ENCODE measurements around the gene IFITM1. TPM values are rescaled to one million over a fixed set of nuclear protein-coding genes. Genes with fewer than 3 reads are reported as not detected.

IFITM1 gene
- total RNA-seq, 1 donor from 2014 or later, result 13.3 TPM

GRCh38 chr11:292211-293121 lies 21.4 kb upstream of the IFITM1 start:
- peaks cover 14% of the 10 kb centered on the region for H3K4me1 ChIP-seq
- Mint-ChIP-seq H3K27me3 (ENCODE audit: insufficient read depth, low read depth) (peaks cover 8% of the 10 kb centered on the region), H3K36me3 (no peaks in the 10 kb centered on the region), H3K4me3 (no peak overlapping the region), H3K4me1 (peaks cover 13% of the 10 kb centered on the region), H3K9me3 (no peaks in the 10 kb centered on the region), H3K27ac (no peak overlapping the region)
- no peaks in the 10 kb centered on the region for H4K20me1 ChIP-seq (ENCODE audit: low read depth)
- TF ChIP-seq EZH2 (IDR thresholded peaks at IDR 0.05) (no peak), EZH2phosphoT487 (IDR thresholded peaks at IDR 0.05) (no peak), CTCF (IDR thresholded peaks at IDR 0.05) (no peak)
- H3K4me3 ChIP-seq, result no peak overlapping the region
- H3K79me2 ChIP-seq (ENCODE audit: low read depth), result no peaks in the 10 kb centered on the region
- DNase-seq (ENCODE audit: low spot score), result no peak
- no peak overlapping the region for H2AFZ ChIP-seq (replicated peaks)
- no peaks in the 10 kb centered on the region for H3F3A ChIP-seq (ENCODE audit: low read depth)
- no peak overlapping the region for H3K4me2 ChIP-seq
- H3K36me3 ChIP-seq, result no peaks in the 10 kb centered on the region
- no peaks in the 10 kb centered on the region for H3K9me3 ChIP-seq (ENCODE audit: low read depth)
- peaks cover 14% of the 10 kb centered on the region for H3K27me3 ChIP-seq
- H3K27ac ChIP-seq, result no peak overlapping the region
- H3K9ac ChIP-seq, result no peak overlapping the region

GRCh38 chr11:293271-293851 lies 20.5 kb upstream of the IFITM1 start:
- Histone ChIP-seq H3K9me3 (ENCODE audit: low read depth) (no peaks in the 10 kb centered on the region), H3K4me2 (no peak overlapping the region), H3K9ac (no peak overlapping the region), H3K4me3 (no peak overlapping the region), H2AFZ (replicated peaks) (no peak overlapping the region), H3F3A (ENCODE audit: low read depth) (no peaks in the 10 kb centered on the region), H3K36me3 (no peaks in the 10 kb centered on the region), H3K27me3 (peaks cover 5% of the 10 kb centered on the region), H4K20me1 (ENCODE audit: low read depth) (no peaks in the 10 kb centered on the region), H3K27ac (no peak overlapping the region), H3K4me1 (peaks cover 14% of the 10 kb centered on the region), H3K79me2 (ENCODE audit: low read depth) (no peaks in the 10 kb centered on the region)
- TF ChIP-seq EZH2 (IDR thresholded peaks at IDR 0.05) (no peak), CTCF (IDR thresholded peaks at IDR 0.05) (no peak), EZH2phosphoT487 (IDR thresholded peaks at IDR 0.05) (no peak)
- Mint-ChIP-seq H3K4me1 (peaks cover 13% of the 10 kb centered on the region), H3K27ac (no peak overlapping the region), H3K27me3 (ENCODE audit: insufficient read depth, low read depth) (peaks cover 5% of the 10 kb centered on the region), H3K9me3 (no peaks in the 10 kb centered on the region), H3K4me3 (no peak overlapping the region), H3K36me3 (no peaks in the 10 kb centered on the region)
- DNase-seq (ENCODE audit: low spot score), result no peak

- no peak overlapping the region for H3K27ac ChIP-seq
- TF ChIP-seq CTCF (IDR thresholded peaks at IDR 0.05), result no peak
- no peak for TF ChIP-seq EZH2 (IDR thresholded peaks at IDR 0.05)
- TF ChIP-seq EZH2phosphoT487 (IDR thresholded peaks at IDR 0.05), result no peak
- Mint-ChIP-seq H3K36me3 (no peaks in the 10 kb centered on the region), H3K4me3 (no peak overlapping the region), H3K27ac (no peak overlapping the region), H3K27me3 (ENCODE audit: insufficient read depth, low read depth) (peaks cover 5% of the 10 kb centered on the region), H3K9me3 (no peaks in the 10 kb centered on the region), H3K4me1 (peaks cover 13% of the 10 kb centered on the region)
- DNase-seq (ENCODE audit: low spot score), result no peak
- no peaks in the 10 kb centered on the region for H4K20me1 ChIP-seq (ENCODE audit: low read depth)
- H3F3A ChIP-seq (ENCODE audit: low read depth), result no peaks in the 10 kb centered on the region
- no peaks in the 10 kb centered on the region for H3K79me2 ChIP-seq (ENCODE audit: low read depth)
- H3K9ac ChIP-seq, result no peak overlapping the region
- H3K36me3 ChIP-seq, result no peaks in the 10 kb centered on the region
- no peaks in the 10 kb centered on the region for H3K9me3 ChIP-seq (ENCODE audit: low read depth)
- no peak overlapping the region for H3K4me2 ChIP-seq
- no peak overlapping the region for H3K4me3 ChIP-seq
- H3K27me3 ChIP-seq, result no peaks in the 10 kb centered on the region
- H2AFZ ChIP-seq (replicated peaks), result no peak overlapping the region
- H3K4me1 ChIP-seq, result peaks cover 12% of the 10 kb centered on the region
Measured at GRCh38 chr11:293852-294661, 19.8 kb upstream of the IFITM1 start.
